Measurements from ENCODE around the gene TTLL10.
"Not testable (repeated sequence)": the region's sequence is repeated elsewhere in the genome, so short reads cannot be mapped to it uniquely, and the experiment has no call there.

The TTLL10 gene

GRCh38 chr1:1141244-1141910 lies 32.3 kb upstream of the TTLL10 start:
- TF ChIP-seq EZH2phosphoT487 (IDR thresholded peaks at IDR 0.05; ENCODE audit: borderline replicate concordance) = no peak
- TF ChIP-seq CTCF (conservative IDR thresholded peaks at IDR 0.05; ENCODE audit: low read length) = no peak
- no peaks in the 10 kb centered on the region for H3F3A ChIP-seq (ENCODE audit: low read depth)
- no peaks in the 10 kb centered on the region for H3K36me3 ChIP-seq (ENCODE audit: insufficient read depth, low read length)
- no peak overlapping the region for H3K9ac ChIP-seq (ENCODE audit: low read depth, low read length, poor library complexity, severe bottlenecking)
- H2AFZ ChIP-seq (ENCODE audit: low read length) = no peak overlapping the region
- no peak overlapping the region for H3K4me2 ChIP-seq (ENCODE audit: low read depth, low read length, poor library complexity, severe bottlenecking)
- no peaks in the 10 kb centered on the region for H3K79me2 ChIP-seq (ENCODE audit: insufficient read depth, low read length)
- H3K4me1 ChIP-seq (ENCODE audit: insufficient read depth, low read length, poor library complexity, severe bottlenecking) = peaks cover 18% of the 10 kb centered on the region
- H3K9me2 ChIP-seq (replicated peaks; ENCODE audit: low read depth, low read length) = no peaks in the 10 kb centered on the region
- H3K4me3 ChIP-seq (ENCODE audit: low read length, poor library complexity, severe bottlenecking) = no peak overlapping the region
- no peaks in the 10 kb centered on the region for H3K9me3 ChIP-seq (ENCODE audit: insufficient read depth, low read depth, low read length)
- no peaks in the 10 kb centered on the region for H4K20me1 ChIP-seq (ENCODE audit: insufficient read depth, low read length, poor library complexity, severe bottlenecking)
- no peaks in the 10 kb centered on the region for H3K27me3 ChIP-seq (ENCODE audit: insufficient read depth, low read length, poor library complexity, severe bottlenecking)

- no peak overlapping the region for H3K4me3 ChIP-seq (ENCODE audit: low read length, poor library complexity, severe bottlenecking)
- H3K4me2 ChIP-seq (ENCODE audit: low read depth, low read length, poor library complexity, severe bottlenecking) = no peak overlapping the region
- TF ChIP-seq CTCF (conservative IDR thresholded peaks at IDR 0.05; ENCODE audit: low read length) (no peak), EZH2phosphoT487 (IDR thresholded peaks at IDR 0.05; ENCODE audit: borderline replicate concordance) (no peak)
- H4K20me1 ChIP-seq (ENCODE audit: insufficient read depth, low read length, poor library complexity, severe bottlenecking) = no peaks in the 10 kb centered on the region
- H3K27me3 ChIP-seq (ENCODE audit: insufficient read depth, low read length, poor library complexity, severe bottlenecking) = no peaks in the 10 kb centered on the region
- H3K36me3 ChIP-seq (ENCODE audit: insufficient read depth, low read length) = no peaks in the 10 kb centered on the region
- no peaks in the 10 kb centered on the region for H3F3A ChIP-seq (ENCODE audit: low read depth)
- H3K79me2 ChIP-seq (ENCODE audit: insufficient read depth, low read length) = no peaks in the 10 kb centered on the region
- no peak overlapping the region for H3K9ac ChIP-seq (ENCODE audit: low read depth, low read length, poor library complexity, severe bottlenecking)
- peaks cover 14% of the 10 kb centered on the region for H3K4me1 ChIP-seq (ENCODE audit: insufficient read depth, low read length, poor library complexity, severe bottlenecking)
- no peaks in the 10 kb centered on the region for H3K9me3 ChIP-seq (ENCODE audit: insufficient read depth, low read depth, low read length)
- H3K9me2 ChIP-seq (replicated peaks; ENCODE audit: low read depth, low read length) = no peaks in the 10 kb centered on the region
- no peak overlapping the region for H2AFZ ChIP-seq (ENCODE audit: low read length)
These were observed 31.8 kb upstream of the TTLL10 start for GRCh38 chr1:1141911-1142250.

GRCh38 chr1:1142352-1142751 lies 31.3 kb upstream of the TTLL10 start:
- not testable (repeated sequence) for H3F3A ChIP-seq (ENCODE audit: low read depth); H3K9ac ChIP-seq (ENCODE audit: low read depth, low read length, poor library complexity, severe bottlenecking); H3K36me3 ChIP-seq (ENCODE audit: insufficient read depth, low read length); H3K4me3 ChIP-seq (ENCODE audit: low read length, poor library complexity, severe bottlenecking); H3K27me3 ChIP-seq (ENCODE audit: insufficient read depth, low read length, poor library complexity, severe bottlenecking); H2AFZ ChIP-seq (ENCODE audit: low read length); H3K79me2 ChIP-seq (ENCODE audit: insufficient read depth, low read length); H3K4me2 ChIP-seq (ENCODE audit: low read depth, low read length, poor library complexity, severe bottlenecking); H3K9me2 ChIP-seq (replicated peaks; ENCODE audit: low read depth, low read length); H3K9me3 ChIP-seq (ENCODE audit: insufficient read depth, low read depth, low read length); H4K20me1 ChIP-seq (ENCODE audit: insufficient read depth, low read length, poor library complexity, severe bottlenecking)
- peaks cover 13% of the 10 kb centered on the region for H3K4me1 ChIP-seq (ENCODE audit: insufficient read depth, low read length, poor library complexity, severe bottlenecking)

- Histone ChIP-seq H3F3A (ENCODE audit: low read depth) (no peaks in the 10 kb centered on the region), H3K4me3 (ENCODE audit: low read length, poor library complexity, severe bottlenecking) (no peak overlapping the region), H3K4me2 (ENCODE audit: low read depth, low read length, poor library complexity, severe bottlenecking) (no peak overlapping the region), H3K4me1 (ENCODE audit: insufficient read depth, low read length, poor library complexity, severe bottlenecking) (peaks cover 8% of the 10 kb centered on the region), H3K9me2 (replicated peaks; ENCODE audit: low read depth, low read length) (no peaks in the 10 kb centered on the region), H3K9me3 (ENCODE audit: insufficient read depth, low read depth, low read length) (no peaks in the 10 kb centered on the region), H2AFZ (ENCODE audit: low read length) (no peak overlapping the region), H3K27me3 (ENCODE audit: insufficient read depth, low read length, poor library complexity, severe bottlenecking) (no peaks in the 10 kb centered on the region), H3K79me2 (ENCODE audit: insufficient read depth, low read length) (no peaks in the 10 kb centered on the region), H3K36me3 (ENCODE audit: insufficient read depth, low read length) (no peaks in the 10 kb centered on the region), H3K9ac (ENCODE audit: low read depth, low read length, poor library complexity, severe bottlenecking) (no peak overlapping the region), H4K20me1 (ENCODE audit: insufficient read depth, low read length, poor library complexity, severe bottlenecking) (no peaks in the 10 kb centered on the region)
- TF ChIP-seq EZH2phosphoT487 (IDR thresholded peaks at IDR 0.05; ENCODE audit: borderline replicate concordance) = no peak
- no peak for TF ChIP-seq CTCF (conservative IDR thresholded peaks at IDR 0.05; ENCODE audit: low read length)
These were observed 30.8 kb upstream of the TTLL10 start for GRCh38 chr1:1142844-1143243.

Data from Loucy (cell line).